ENCODE measurements around the gene ASS1.

The ASS1 gene

GRCh38 chr9:130500340-130501180, 55.8 kb downstream of the ASS1 start:
- DNase-seq = no peak

DNA sequence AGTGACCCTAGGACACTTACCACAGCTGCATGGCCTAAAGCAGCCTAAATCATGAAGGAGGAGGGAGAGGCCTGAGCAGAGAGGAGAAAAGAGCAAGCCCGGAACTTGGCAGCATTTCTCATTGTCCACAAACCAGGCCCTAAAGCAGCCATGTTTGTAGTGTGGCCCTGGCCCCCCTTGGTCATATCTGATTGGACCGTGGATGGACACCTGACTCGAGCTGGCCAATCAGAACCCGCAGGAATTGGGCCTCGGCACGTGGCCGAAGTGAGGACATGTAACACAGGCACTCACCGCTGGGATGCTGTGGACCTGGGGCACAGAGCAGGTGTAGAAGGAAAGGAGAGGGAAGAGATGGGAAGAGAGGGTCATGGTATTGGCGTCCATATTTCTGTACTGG, 56.9 kb downstream of the ASS1 start:
- no peak for DNase-seq

DNA sequence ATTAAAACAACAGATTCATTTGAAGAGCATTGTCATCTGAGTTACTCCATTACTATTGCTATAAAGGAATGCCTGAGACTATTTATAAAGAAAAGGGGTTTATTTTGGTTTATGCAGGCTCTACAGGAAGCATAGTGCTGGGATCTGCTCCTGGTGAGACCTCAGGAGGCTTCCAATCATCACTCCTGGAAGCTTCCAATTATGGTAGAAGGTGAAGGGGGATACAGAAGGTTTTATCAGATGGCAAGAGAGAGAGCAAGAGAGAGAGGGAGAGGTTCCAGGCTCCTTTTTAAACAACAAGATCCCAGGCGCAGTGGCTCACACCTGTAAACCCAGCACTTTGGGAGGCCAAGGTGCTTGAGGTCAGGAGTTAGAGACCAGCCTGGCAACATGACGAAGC, 63.5 kb downstream of the ASS1 start:
- no peak for DNase-seq

- DNase-seq = no peak
These were observed 67.4 kb downstream of the ASS1 start for GRCh38 chr9:130512199-130512598.

DNA sequence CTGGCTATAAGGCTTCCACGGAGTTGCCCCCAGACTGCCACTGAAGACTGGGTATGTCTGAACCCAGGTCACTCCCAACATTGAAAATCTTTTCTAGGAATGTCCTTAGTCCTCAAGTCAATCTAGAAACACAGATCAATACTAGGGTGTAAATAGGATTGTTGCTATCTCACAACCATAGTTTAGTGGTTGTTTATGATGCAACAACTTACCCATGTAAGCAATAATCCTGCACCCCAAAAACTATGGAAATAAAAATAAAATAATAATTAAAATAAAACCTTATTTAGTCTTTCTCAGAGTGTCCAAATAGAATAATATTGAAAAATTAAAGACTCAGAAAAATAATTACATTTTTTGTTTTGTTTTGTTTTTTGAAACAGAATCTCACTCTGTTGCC, 68.3 kb downstream of the ASS1 start:
- no peak for DNase-seq

DNA sequence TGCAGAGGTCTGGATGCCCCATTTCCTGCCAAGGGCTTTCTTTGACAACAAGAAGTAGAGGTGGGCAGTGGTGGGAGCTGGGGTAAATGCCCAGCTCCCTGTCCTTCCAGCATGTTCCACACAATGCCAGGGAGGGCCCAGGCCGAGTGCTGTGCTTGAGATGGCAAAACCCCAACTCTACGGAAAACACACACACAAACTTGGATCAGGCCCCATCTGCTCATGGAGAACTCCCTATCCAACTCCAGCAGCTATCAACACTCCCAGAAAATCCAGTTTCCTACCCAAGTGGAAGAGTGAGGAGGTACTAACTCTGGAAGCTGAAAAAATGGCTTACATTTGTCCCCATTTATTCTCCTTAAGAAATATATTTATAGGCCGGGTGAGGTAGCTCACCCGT, 73.5 kb downstream of the ASS1 start:
- DNase-seq = no peak

DNA sequence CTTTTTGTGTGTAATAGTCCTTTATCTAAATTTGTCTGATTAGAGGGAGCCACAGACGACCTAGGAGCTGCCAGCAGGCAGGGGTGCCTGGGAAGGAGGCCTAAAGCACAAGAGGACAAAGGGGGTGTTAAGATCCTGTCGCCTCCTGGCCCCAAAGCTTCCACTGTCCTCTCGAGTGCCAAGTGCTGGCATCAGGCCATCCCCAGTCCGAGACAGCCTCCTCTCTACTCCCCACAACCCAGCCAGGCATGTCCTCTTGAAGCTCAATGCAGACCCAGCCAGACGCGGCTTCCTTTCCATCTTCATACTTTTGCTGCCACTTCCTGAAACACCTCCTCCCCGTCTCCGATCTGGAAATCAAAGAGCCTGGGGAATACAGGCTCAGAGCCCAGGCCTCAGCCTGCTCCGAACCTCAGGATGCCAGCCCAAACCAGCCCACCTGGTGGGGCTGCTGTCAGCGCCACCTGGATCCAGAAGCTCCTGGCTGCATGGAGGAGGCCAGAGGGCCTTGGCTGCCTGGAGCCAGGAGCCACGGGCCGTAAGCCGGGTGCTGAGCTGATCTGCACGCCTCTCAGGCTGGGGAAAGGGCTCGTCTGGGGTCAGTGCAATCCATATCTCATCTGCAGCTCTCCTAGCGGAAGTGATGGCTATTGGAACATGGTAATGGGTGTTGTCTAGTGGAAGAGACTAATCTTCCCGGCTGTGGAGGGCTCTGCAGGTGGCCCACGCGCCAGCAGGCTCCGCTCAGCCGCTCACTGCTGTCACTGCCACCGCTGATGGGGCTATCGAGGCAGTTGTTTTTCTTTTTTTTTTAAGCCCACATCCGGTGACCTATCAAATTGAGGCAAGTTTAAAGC, 74.4 kb downstream of the ASS1 start:
- DNase-seq = no peak

DNA sequence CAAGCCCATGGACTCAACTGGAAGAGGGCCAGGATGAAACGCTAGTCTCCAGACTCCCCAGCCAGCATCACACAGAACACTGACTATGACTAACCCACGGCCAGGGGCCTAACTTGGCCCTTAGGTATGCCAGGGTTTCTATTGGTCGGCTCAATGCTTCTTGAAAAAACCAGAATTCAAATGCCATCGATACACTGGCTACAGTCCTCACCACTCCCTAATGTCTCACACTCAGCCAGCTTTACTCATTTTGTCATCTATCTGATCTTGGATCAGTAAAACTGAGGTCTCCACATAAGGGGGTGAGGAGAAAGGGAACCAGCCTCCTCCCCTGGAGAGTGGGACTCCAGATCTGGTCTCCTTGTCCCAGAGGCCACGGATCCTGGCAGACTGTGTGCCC, 75.2 kb downstream of the ASS1 start:
- no peak for DNase-seq

DNA sequence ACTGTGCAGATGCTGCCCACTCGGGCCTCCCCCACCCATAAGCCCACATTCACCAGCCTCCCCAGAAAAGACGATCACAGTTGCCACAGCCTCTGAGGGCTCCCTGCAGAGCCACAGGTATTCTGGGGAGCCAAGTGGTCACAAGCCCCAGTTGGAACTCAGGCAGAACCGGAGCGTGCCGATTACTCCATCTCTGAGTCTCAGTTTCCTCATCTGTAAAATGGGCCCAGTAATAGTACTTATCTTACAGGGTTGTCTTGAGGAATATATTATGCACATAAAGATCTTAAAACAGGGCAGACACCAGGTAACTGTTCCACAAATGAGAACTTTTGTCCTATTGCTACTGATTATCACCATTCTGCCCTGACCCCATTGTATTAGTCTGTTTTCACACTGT, 77.0 kb downstream of the ASS1 start:
- DNase-seq = no peak

DNA sequence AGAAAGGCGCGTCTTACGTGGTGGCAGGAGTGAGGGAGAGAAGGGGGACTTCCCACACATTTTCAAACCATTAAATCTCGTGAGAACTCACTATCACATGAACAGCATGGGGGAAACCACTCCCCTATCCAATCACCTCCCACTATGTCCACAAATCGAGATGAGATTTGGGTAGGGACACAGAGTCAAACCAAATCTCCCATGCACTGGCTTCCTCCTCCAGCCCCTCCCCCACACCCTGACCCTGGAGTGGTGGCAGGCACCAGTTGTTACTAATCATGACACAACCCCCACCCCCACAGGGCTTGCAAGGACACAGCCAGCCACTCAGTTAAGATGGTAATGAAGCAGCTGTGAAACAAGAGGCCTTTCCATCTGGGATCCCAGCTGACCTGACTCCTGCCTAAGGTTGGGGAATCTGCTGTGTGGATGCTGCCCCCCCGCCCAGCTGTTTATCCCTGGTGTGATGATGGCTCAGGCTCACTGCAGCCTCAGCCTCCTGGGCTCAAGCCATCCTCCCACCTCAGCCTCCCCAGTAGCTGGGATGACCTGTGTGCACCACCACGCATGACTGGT, 77.6 kb downstream of the ASS1 start:
- peak; percentile 10 to 30 for DNase-seq

- DNase-seq = no peak
These were observed 79.2 kb downstream of the ASS1 start for GRCh38 chr9:130523921-130524320.

DNA sequence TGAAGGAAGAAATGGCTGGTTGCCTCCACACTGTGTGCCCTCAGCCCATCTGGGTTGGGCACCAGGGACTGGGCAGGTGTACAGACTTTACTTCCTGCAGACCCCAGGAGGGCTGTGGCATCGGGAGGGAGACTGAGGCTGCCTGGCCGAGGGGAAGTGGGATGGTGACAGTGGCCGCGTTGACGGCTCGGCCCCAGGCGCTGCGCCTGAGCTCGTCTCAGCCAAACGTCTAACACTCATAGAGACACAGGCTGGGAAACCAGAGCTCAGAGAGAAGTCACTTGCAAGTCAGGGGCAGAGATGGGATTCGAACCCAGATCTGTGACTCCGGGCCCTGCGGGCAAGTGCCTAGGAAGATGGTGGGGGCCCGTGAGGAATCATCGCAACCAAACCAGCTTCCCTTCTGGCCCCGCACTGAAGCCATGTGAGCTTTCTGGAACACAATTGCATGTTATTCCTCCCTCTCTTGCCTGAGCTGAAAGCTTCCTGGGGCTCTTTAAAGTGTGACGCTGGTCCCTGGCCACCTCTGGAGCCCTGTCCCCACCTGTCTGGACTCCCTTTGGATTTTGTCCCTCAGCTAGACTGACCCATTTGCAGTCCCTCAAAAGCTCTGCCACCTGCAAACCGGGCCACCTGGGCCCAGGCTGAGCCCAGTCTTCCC, 81.6 kb downstream of the ASS1 start:
- DNase-seq = no peak

DNA sequence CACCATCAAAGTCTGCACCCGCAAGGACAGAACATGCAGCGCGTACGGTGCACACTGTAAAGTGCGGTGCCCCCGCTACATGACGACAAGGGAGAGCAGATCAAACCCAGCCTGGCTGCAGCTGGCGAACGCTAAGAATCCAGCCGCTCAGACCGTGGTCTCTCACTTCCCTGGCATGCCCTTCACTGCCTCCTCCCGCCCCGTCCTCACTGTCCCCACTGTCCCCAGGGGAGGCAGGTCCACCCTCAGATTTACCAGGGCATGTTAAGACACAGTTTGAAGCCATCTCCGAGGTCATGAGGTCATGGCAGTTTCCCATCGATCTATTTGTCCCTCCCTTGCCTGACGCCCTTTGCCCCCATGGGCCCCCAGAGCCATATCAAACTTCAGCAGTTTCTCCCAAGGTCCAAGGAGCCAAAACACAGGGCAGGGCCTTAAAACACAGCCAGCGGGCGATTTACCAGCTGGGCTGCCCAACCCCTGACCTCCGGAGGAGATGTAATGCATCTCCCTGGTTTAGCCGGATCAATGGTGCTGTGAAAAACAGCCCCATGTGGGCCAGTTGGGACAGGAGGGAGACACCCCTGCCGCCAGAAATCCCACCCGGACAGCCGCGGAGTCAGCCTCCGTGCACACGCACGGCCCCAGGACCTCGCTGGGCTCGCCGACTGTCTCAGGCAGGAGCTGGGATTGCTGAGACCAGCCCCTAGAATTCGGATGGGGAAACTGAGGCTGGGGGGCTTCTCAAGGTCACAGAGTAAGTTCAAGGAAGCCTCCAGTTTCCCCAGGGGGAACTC, 82.3 kb downstream of the ASS1 start:
- no peak for DNase-seq

DNA sequence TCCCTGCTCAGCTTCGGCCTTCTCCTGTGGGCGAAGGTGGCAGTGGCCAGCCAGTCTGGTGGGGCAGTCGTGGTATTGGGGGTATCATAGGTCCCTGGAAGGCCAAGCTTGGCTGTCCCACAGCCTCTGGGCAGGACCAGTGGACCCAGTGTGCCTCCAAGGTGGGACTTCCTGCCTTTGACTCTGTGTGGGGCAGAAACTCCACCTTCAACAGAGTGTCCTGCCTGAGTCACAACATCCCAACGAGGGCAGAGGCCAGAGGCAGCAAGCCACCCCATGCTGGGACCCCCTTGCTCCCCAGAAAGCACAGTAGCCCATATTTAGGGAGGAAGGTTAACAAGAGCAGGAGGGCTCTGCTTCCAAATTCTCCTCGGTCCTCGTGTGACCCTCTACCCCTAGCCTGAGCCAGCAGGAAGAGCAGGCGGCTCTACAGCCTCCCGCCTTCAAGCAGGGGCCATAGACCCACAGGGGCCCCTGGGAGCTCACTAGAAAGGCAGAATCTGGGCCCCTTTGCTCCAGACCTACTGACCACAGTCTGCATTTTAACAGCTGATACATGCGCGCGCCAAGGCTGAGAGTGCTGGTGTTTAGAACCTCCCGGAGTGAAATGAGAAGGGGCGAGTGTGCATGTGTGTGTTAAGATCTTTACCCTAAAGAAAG, 83.0 kb downstream of the ASS1 start:
- no peak for DNase-seq

DNA sequence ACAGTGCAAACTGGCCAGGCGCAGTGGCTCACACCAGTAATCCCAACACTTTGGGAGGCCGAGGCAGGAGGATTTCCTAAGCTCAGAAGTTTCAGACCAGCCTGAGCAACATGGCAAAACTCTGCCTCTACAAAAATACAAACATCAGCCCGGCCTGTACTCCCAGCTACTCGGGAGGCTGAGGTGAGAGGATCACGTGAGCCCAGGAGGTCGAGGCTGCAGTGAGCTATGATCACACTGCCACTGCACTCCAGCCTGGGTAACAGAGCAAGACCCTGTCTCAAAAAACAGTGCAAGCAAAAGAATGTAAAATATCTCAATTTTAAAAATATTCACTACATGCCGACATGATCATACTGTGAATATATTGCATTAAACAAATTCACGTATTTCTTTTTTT, 83.9 kb downstream of the ASS1 start:
- DNase-seq = no peak

DNA sequence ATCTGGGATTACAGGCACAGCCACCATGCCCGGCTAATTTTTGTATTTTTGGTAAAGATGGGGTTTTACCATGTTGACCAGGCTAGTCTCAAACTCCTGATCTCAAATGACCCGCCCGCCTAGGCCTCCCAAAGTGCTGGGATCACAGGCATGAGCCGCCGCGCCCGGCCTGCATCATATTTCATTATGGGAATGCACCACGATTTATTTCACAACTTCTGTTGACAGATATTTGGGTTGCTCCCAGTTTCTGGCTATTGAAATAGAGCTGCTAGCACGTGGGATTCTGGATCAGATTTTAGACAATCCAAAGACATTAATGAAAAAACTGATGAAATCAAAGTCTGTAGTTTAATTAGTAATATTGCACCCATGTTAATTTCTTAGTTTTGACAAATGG, 86.2 kb downstream of the ASS1 start:
- DNase-seq = no peak

- no peak for DNase-seq
These were observed 86.9 kb downstream of the ASS1 start for GRCh38 chr9:130531670-130532069.

DNA sequence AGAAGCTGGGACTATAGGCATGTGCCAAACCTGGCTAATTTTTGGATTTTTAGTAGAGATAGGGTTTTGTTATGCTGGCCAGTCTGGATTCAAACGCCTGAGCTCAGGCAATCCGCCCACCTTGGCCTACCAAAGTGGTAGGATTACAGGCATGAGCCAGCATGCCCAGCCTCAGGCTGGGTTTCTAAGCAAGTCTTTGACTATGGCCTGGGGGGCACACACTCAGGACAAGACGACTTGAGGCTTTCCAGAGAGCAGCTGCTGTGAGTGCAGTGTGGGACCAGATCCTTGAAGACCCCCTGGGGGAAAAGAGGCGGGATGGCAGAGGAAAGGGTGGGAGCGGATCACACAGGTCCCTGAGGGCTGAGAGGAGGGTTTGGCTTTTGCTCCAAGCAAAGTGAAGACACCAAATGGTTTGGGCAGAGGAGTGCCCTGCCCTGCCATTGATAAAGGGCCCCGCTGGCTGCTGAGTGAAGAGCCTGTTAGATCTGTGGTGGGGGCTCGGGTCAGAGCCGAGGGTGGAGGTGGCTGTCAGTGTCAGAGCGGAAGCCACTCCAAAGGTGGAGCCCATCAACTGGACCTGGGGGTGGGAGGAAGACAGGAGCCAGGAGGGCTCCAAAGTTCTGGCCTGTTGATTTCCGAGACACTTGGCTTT, 87.8 kb downstream of the ASS1 start:
- no peak for DNase-seq

DNA sequence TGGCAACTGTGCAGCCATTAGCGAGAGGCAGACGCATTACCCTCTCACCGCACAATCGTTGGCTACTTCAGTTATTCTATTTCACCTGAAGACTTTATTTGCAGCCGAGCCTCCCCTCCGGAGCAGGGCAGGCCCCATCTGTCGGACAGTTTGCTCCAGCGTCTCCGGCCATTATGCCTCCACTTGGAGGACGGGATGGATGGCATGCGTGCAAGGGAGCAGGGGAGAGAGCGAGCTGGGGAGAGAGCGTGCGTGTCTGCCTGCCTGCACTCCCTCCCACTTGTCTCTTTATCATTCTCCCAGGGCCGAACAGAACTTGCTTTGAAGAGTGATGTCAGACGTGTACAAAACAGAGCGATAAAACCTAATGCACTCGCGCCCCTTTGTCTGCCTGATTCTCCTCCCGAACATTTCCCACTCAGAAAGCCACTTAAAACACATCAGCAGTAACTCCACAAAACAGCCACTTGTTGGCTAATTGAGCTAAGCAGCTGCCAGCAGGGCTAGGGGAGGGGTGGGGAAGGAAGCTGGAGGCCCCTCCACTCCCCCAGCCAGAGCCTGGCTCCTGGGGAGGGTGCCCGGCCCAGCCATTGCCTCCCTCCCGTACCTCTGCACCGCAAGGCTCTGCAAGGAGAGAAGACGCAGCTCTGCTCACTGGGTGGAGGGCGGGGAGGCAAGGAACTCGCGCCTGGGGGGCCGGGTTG, 91.2 kb downstream of the ASS1 start:
- DNase-seq = no peak

- DNase-seq = no peak
These were observed 91.9 kb downstream of the ASS1 start for GRCh38 chr9:130536701-130537107.

Measured in inflammatory macrophage treated with lipopolysaccharide for 1 hour (primary cell).